ENCODE measurements around the gene CCDC57. TPM values are rescaled to one million over a fixed set of nuclear protein-coding genes. Genes with fewer than 3 reads are reported as not detected.

CCDC57 gene
- total RNA-seq, 2 donors from 2014 or later: 19.4 to 58.1 TPM

- H3K4me1 ChIP-seq (ENCODE audit: control insufficient read depth in 1 of 2, low read depth in 2 of 2): no peaks in the 10 kb centered on the region
- DNase-seq (ENCODE audit: low spot score): no peak
- no peak overlapping the region for H3K4me3 ChIP-seq
- no peak overlapping the region for H3K27ac ChIP-seq
- ATAC-seq (ENCODE audit: insufficient number of reproducible peaks, low FRiP score, low read depth): no peak
- H3K9me3 ChIP-seq: no peaks in the 10 kb centered on the region
- H3K36me3 ChIP-seq: no peaks in the 10 kb centered on the region
- H3K27me3 ChIP-seq (replicated peaks; ENCODE audit: insufficient read depth): no peaks in the 10 kb centered on the region
- no peak for TF ChIP-seq CTCF (IDR thresholded peaks at IDR 0.05)
Observed at GRCh38 chr17:82072827-82073226, 139.8 kb downstream of the CCDC57 start.

- DNase-seq (ENCODE audit: low spot score): no peak
- Histone ChIP-seq H3K4me3 (no peak overlapping the region), H3K27ac (no peak overlapping the region), H3K27me3 (replicated peaks; ENCODE audit: insufficient read depth) (no peaks in the 10 kb centered on the region), H3K36me3 (no peaks in the 10 kb centered on the region), H3K4me1 (ENCODE audit: control insufficient read depth in 1 of 2, low read depth in 2 of 2) (peaks cover 6 to 7% of the 10 kb centered on the region in 2 donors), H3K9me3 (no peaks in the 10 kb centered on the region)
- no peak for ATAC-seq (ENCODE audit: insufficient number of reproducible peaks, low FRiP score, low read depth)
- TF ChIP-seq CTCF (IDR thresholded peaks at IDR 0.05): no peak
Observed at GRCh38 chr17:82070611-82071010, 142.0 kb downstream of the CCDC57 start.

GRCh38 chr17:82065638-82066303, 146.9 kb downstream of the CCDC57 start, which contains the start of gene DUS1L:
Gene DUS1L (minus strand): TSS chr17:82065804. CDS start chr17:82065059, 745 bp downstream.
- ATAC-seq (ENCODE audit: insufficient number of reproducible peaks, low FRiP score, low read depth): peak; percentile 27

DNA sequence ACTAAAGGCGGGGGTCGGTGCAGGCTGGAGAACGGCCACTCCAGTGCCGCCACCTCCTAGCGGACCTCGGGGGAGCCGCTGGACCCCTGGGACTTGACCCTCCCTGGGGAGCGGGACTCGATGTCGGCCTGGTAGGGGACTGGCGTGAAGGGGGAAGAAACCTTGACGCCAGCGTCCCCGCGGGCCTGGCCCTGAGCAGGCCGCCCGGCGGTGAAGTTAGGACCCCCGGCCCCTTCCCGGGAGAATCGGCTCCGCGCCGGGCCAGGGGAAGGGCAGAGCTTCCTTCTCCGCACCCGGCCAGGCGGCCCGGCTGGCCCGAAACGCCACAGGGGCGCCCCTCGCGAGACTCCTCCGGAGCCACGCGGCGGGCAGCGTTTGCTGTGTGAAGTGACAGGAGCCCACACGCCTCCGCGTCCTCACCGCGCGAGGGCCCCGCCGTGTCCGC, 147.4 kb downstream of the CCDC57 start:
- DNase-seq (ENCODE audit: low spot score) (no peak), ATAC-seq (ENCODE audit: insufficient number of reproducible peaks, low FRiP score, low read depth) (no peak)
- no peak for TF ChIP-seq CTCF (IDR thresholded peaks at IDR 0.05)
- Histone ChIP-seq H3K4me3 (peak overlapping the region; percentile 93), H3K9me3 (no peaks in the 10 kb centered on the region), H3K36me3 (peaks cover 17% of the 10 kb centered on the region), H3K27ac (peak overlapping the region; percentile 69 to 80), H3K4me1 (ENCODE audit: control insufficient read depth in 1 of 2, low read depth in 2 of 2) (peaks cover 15 to 20% of the 10 kb centered on the region in 2 donors), H3K27me3 (replicated peaks; ENCODE audit: insufficient read depth) (no peaks in the 10 kb centered on the region)

More at GRCh38 chr17:82065638-82066303, 146.9 kb downstream of the CCDC57 start, which contains the start of gene DUS1L:
- DNase-seq (ENCODE audit: low spot score): no peak
- no peak for TF ChIP-seq CTCF (IDR thresholded peaks at IDR 0.05)
- Histone ChIP-seq H3K9me3 (no peaks in the 10 kb centered on the region), H3K4me3 (peak within 1 kb of the TSS; percentile 93), H3K27me3 (replicated peaks; ENCODE audit: insufficient read depth) (no peaks in the 10 kb centered on the region), H3K36me3 (peaks cover 12% of the 10 kb centered on the region), H3K4me1 (ENCODE audit: control insufficient read depth in 1 of 2, low read depth in 2 of 2) (peaks cover 15 to 20% of the 10 kb centered on the region in 2 donors), H3K27ac (peak within 1 kb of the TSS; percentile 76 to 80)

DNA sequence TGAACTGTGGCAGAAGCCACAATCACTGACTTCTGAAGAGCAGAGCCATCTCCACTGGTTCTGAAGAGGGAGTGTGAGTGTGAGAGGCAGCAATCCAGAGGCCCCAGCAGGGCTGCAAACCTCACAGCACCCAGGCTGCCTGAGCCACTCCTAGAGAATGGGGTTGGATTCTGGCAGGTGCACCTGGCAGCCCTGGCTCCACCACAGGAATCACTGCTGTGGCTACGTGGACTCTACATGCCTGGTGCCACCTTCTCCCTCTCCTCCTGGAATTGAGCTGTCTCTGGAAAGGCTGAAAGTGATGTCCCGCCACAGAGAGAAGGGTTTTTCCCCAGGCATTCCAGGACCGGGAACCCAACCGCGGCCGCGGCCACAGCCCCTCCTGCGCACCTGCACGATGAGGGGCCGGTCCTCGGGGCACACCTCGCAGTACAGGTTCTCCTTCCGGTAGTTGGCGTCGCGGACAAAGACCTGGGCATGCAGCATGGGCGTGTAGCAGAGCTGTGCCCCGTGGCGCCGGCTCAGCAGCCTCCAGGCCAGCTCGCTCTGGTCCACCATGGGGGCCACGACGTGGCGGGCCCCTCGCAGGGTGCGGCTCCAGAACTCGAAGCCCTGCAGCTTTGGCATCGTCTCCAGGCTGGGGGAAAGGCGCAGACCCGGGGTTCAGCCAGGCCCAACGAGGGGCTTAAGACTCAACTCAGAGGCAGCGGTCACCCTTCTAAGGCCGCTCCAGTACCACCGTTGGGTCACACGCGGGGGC, 148.0 kb downstream of the CCDC57 start:
- H3K4me3 ChIP-seq: peak overlapping the region; percentile 93
- no peaks in the 10 kb centered on the region for H3K27me3 ChIP-seq (replicated peaks; ENCODE audit: insufficient read depth)
- no peak for TF ChIP-seq CTCF (IDR thresholded peaks at IDR 0.05)
- H3K27ac ChIP-seq: peak overlapping the region; percentile 69 to 80
- ATAC-seq (ENCODE audit: insufficient number of reproducible peaks, low FRiP score, low read depth): no peak
- DNase-seq (ENCODE audit: low spot score): no peak
- H3K36me3 ChIP-seq: peaks cover 20% of the 10 kb centered on the region
- H3K4me1 ChIP-seq (ENCODE audit: control insufficient read depth in 1 of 2, low read depth in 2 of 2): peaks cover 15 to 20% of the 10 kb centered on the region in 2 donors
- no peaks in the 10 kb centered on the region for H3K9me3 ChIP-seq
